RWPE1 (cell line): ENCODE data around the gene TIAM2.

Experiments
- CTCF ChIA-PET: fragments of 350-600 bp; sonication (Branson Sonifier 250); formaldehyde crosslinking; extraction: SDS; loops from one replicate; lab custom pipeline; 2021; lab: Yijun Ruan, JAX
- POLR2A ChIA-PET: fragments of 400-600 bp; formaldehyde crosslinking; extraction: SDS; loops from one replicate; lab custom pipeline; 2020; ENCODE audit warnings: antibody characterized with exemption; ENCODE audit not compliant: low non-redundant PET; lab: Yijun Ruan, JAX
- DNase-seq: peaks from one replicate; pipeline ENCODE4 v3.0.0; 2012; ENCODE audit warnings: low spot score
- H3K27ac ChIP-seq: fragments of 450-650 bp; 2 replicates; pipeline ENCODE4 v1.5.1; 2017
- CTCF ChIP-seq: fragments of 450-650 bp; conservative IDR thresholded peaks from 2 replicates; pipeline ENCODE4 v1.5.1; 2017; ENCODE audit warnings: low read depth, mild to moderate bottlenecking

The TIAM2 gene

GRCh38 chr6:155237613-155238012, 242.5 kb downstream of the TIAM2 start:
- no peak for TF ChIP-seq CTCF
- no peak overlapping the region for H3K27ac ChIP-seq
- ChIA-PET CTCF (interaction anchor here (0.6 kb wide), 1 partner anchor 546 kb away, joined by 3 read pairs; no protein-coding TSS in a partner anchor), POLR2A (no interaction called here)
- no peak for DNase-seq

GRCh38 chr6:155240905-155241600, 245.9 kb downstream of the TIAM2 start:
- ChIA-PET CTCF (interaction anchor here (0.7 kb wide), 1 partner anchor 20 kb away, joined by 5 read pairs; no protein-coding TSS in a partner anchor), POLR2A (no interaction called here)
- no peak for DNase-seq
- H3K27ac ChIP-seq: no peak overlapping the region
- TF ChIP-seq CTCF: no peak

- DNase-seq: no peak
- POLR2A ChIA-PET: no interaction called here
- no peak for TF ChIP-seq CTCF
- CTCF ChIA-PET: no interaction called here
- H3K27ac ChIP-seq: no peak overlapping the region
Measured at GRCh38 chr6:155241966-155242365, 246.9 kb downstream of the TIAM2 start.

GRCh38 chr6:155244434-155244833, 249.3 kb downstream of the TIAM2 start:
- no peak for DNase-seq
- CTCF ChIA-PET: interaction anchor here (0.6 kb wide), 1 partner anchor 27 kb away, joined by 3 read pairs; no protein-coding TSS in a partner anchor
- no peak for TF ChIP-seq CTCF
- no peak overlapping the region for H3K27ac ChIP-seq
- POLR2A ChIA-PET: no interaction called here

- CTCF ChIA-PET: no interaction called here
- no peak overlapping the region for H3K27ac ChIP-seq
- POLR2A ChIA-PET: no interaction called here
- no peak for TF ChIP-seq CTCF
- no peak for DNase-seq
Measured at GRCh38 chr6:155245193-155245592, 250.1 kb downstream of the TIAM2 start.

GRCh38 chr6:155245831-155246230, 250.7 kb downstream of the TIAM2 start:
- CTCF ChIA-PET: interaction anchor here (0.7 to 1.3 kb wide), 2 partner anchors 137 to 570 kb away, joined by 3 to 4 read pairs; no protein-coding TSS in a partner anchor
- POLR2A ChIA-PET: no interaction called here
- no peak for DNase-seq
- TF ChIP-seq CTCF: no peak
- H3K27ac ChIP-seq: no peak overlapping the region
